ENCODE data around the gene RAP2A. TPM values are rescaled to one million over a fixed set of nuclear protein-coding genes. Genes with fewer than 3 reads are reported as not detected.

Gene RAP2A
- total and polyA plus RNA-seq, 4 donors, result 3.1 to 37.2 (median 6.7) TPM

GRCh38 chr13:97435323-97435722 lies 1.4 kb downstream of the RAP2A start:
- peaks cover 0 to 16% (median 10%) of the 10 kb centered on the region in 4 donors for H3K4me1 ChIP-seq (ENCODE audit: control insufficient read depth in 4 of 4, insufficient read depth in 4 of 4, low read length in 3 of 4)
- DNase-seq (ENCODE audit: low spot score), result no peak
- peak overlapping the region in 1 of 2 donors; percentile 44 for H3K9ac ChIP-seq (ENCODE audit: low read depth in 1 of 2, low read length in 2 of 2)
- no peaks in the 10 kb centered on the region for H3K9me3 ChIP-seq (ENCODE audit: control insufficient read depth in 4 of 4, low read length in 3 of 4)
- peak overlapping the region in 1 of 3 donors; percentile 96 for H3K4me3 ChIP-seq (ENCODE audit: low read depth in 1 of 3, low read length in 3 of 3)
- no peak overlapping the region for H3K27ac ChIP-seq (ENCODE audit: low read depth in 1 of 2, low read length in 2 of 2)
- no peaks in the 10 kb centered on the region for H3K27me3 ChIP-seq (ENCODE audit: control insufficient read depth in 4 of 4, insufficient read depth in 4 of 4, low read length in 3 of 4)
- 62% methylated on average over 3 of the region's 3 CpGs for WGBS
- TF ChIP-seq HNF4A (conservative IDR thresholded peaks at IDR 0.05), result no peak
- H3K36me3 ChIP-seq (ENCODE audit: control insufficient read depth in 4 of 4, insufficient read depth in 3 of 4, low read depth in 1 of 4, low read length in 3 of 4), result no peaks in the 10 kb centered on the region

GRCh38 chr13:97435794-97436193 lies 1.8 kb downstream of the RAP2A start:
- Histone ChIP-seq H3K27ac (ENCODE audit: low read depth in 1 of 2, low read length in 2 of 2) (no peak overlapping the region), H3K9me3 (ENCODE audit: control insufficient read depth in 4 of 4, low read length in 3 of 4) (no peaks in the 10 kb centered on the region), H3K36me3 (ENCODE audit: control insufficient read depth in 4 of 4, insufficient read depth in 3 of 4, low read depth in 1 of 4, low read length in 3 of 4) (no peaks in the 10 kb centered on the region), H3K4me1 (ENCODE audit: control insufficient read depth in 4 of 4, insufficient read depth in 4 of 4, low read length in 3 of 4) (peaks cover 0 to 16% (median 10%) of the 10 kb centered on the region in 4 donors), H3K9ac (ENCODE audit: low read depth in 1 of 2, low read length in 2 of 2) (no peak overlapping the region), H3K27me3 (ENCODE audit: control insufficient read depth in 4 of 4, insufficient read depth in 4 of 4, low read length in 3 of 4) (no peaks in the 10 kb centered on the region), H3K4me3 (ENCODE audit: low read depth in 1 of 3, low read length in 3 of 3) (no peak overlapping the region)
- 60% methylated on average over 5 of the region's 5 CpGs for WGBS
- TF ChIP-seq ZBTB33 (IDR thresholded peaks at IDR 0.05), result no peak
- TF ChIP-seq FOXA1 (IDR thresholded peaks at IDR 0.05), result no peak
- TF ChIP-seq HNF4G (IDR thresholded peaks at IDR 0.05), result no peak
- TF ChIP-seq TAF1 (conservative IDR thresholded peaks at IDR 0.05), result no peak
- TF ChIP-seq JUND (IDR thresholded peaks at IDR 0.05), result no peak
- no peak for TF ChIP-seq CTCF (IDR thresholded peaks at IDR 0.05; ENCODE audit: low read depth, low read length, missing input control)
- TF ChIP-seq RXRA (IDR thresholded peaks at IDR 0.05), result no peak
- no peak for DNase-seq (ENCODE audit: low spot score)

- Histone ChIP-seq H3K9ac (ENCODE audit: low read depth in 1 of 2, low read length in 2 of 2) (no peak overlapping the region), H3K27ac (ENCODE audit: low read depth in 1 of 2, low read length in 2 of 2) (no peak overlapping the region), H3K4me1 (ENCODE audit: control insufficient read depth in 4 of 4, insufficient read depth in 4 of 4, low read length in 3 of 4) (peaks cover 0 to 16% (median 10%) of the 10 kb centered on the region in 4 donors), H3K27me3 (ENCODE audit: control insufficient read depth in 4 of 4, insufficient read depth in 4 of 4, low read length in 3 of 4) (no peaks in the 10 kb centered on the region), H3K36me3 (ENCODE audit: control insufficient read depth in 4 of 4, insufficient read depth in 3 of 4, low read depth in 1 of 4, low read length in 3 of 4) (no peaks in the 10 kb centered on the region), H3K9me3 (ENCODE audit: control insufficient read depth in 4 of 4, low read length in 3 of 4) (no peaks in the 10 kb centered on the region), H3K4me3 (ENCODE audit: low read depth in 1 of 3, low read length in 3 of 3) (no peak overlapping the region)
- DNase-seq (ENCODE audit: low spot score), result no peak
- 88% methylated on average over 2 of the region's 2 CpGs for WGBS
- no peak for TF ChIP-seq SP1 (IDR thresholded peaks at IDR 0.05)
- TF ChIP-seq ATF3 (IDR thresholded peaks at IDR 0.05), result no peak
- no peak for TF ChIP-seq MAX (IDR thresholded peaks at IDR 0.05)
- no peak for TF ChIP-seq REST (IDR thresholded peaks at IDR 0.05)
- TF ChIP-seq RXRA (IDR thresholded peaks at IDR 0.05), result no peak
- no peak for TF ChIP-seq FOXA2 (IDR thresholded peaks at IDR 0.05)
- TF ChIP-seq JUND (IDR thresholded peaks at IDR 0.05), result no peak
- no peak for TF ChIP-seq RAD21 (IDR thresholded peaks at IDR 0.05)
- TF ChIP-seq NR2F2 (IDR thresholded peaks at IDR 0.05), result no peak
- TF ChIP-seq HNF4G (IDR thresholded peaks at IDR 0.05), result no peak
- no peak for TF ChIP-seq GABPA (IDR thresholded peaks at IDR 0.05 in 1 of 2, conservative IDR thresholded peaks at IDR 0.05 in 1 of 2)
- TF ChIP-seq CTCF (IDR thresholded peaks at IDR 0.05; ENCODE audit: low read depth, low read length, missing input control), result no peak
- no peak for TF ChIP-seq EGR1 (IDR thresholded peaks at IDR 0.05; ENCODE audit: low read depth in 2 of 2)
Observed at GRCh38 chr13:97436845-97437244, 2.9 kb downstream of the RAP2A start.

Measured in liver (tissue), 9 donors.